NT2/D1 (cell line): ENCODE data around the gene FOXP3.

ENCODE experiments used
- DNase-seq: peaks from one replicate; pipeline ENCODE4 v3.0.0-alpha.2; 2011; ENCODE audit warnings: low read depth, low spot score
- H3K27me3 ChIP-seq: 2 replicates; pipeline ENCODE4 v1.6.0; 2011; ENCODE audit warnings: mild to moderate bottlenecking; ENCODE audit not compliant: insufficient read length, insufficient read depth
- H3K36me3 ChIP-seq: 2 replicates; pipeline ENCODE4 v1.6.1; 2011; ENCODE audit warnings: mild to moderate bottlenecking, low read length, mixed read lengths; ENCODE audit not compliant: insufficient read depth, insufficient read length
- H3K4me1 ChIP-seq: 2 replicates; pipeline ENCODE4 v1.5.1; 2011; ENCODE audit not compliant: insufficient read depth, insufficient read length
- H3K4me3 ChIP-seq: 2 replicates; pipeline ENCODE4 v1.5.1; 2011; ENCODE audit warnings: low read depth; ENCODE audit not compliant: insufficient read length
- H3K9ac ChIP-seq: 2 replicates; pipeline ENCODE4 v1.6.0; 2011; ENCODE audit warnings: low read depth; ENCODE audit not compliant: insufficient read length
- H3K9me3 ChIP-seq: 2 replicates; pipeline ENCODE4 v1.5.1; 2011; ENCODE audit warnings: mild to moderate bottlenecking, low read length; ENCODE audit not compliant: insufficient read depth
- SUZ12 ChIP-seq: IDR thresholded peaks from 2 replicates; pipeline ENCODE4 v1.6.1; 2011; ENCODE audit not compliant: insufficient read length, insufficient read depth; ENCODE audit errors: extremely low read depth
- YY1 ChIP-seq: IDR thresholded peaks from 2 replicates; pipeline ENCODE4 v1.6.1; 2011; ENCODE audit not compliant: insufficient read length, insufficient read depth
- ZNF274 ChIP-seq: IDR thresholded peaks from 2 replicates; pipeline ENCODE4 v1.6.1; 2011; ENCODE audit warnings: mild to moderate bottlenecking, low read depth, low read length

The FOXP3 gene

GRCh38 chrX:49266523-49267445 is 2.3 kb upstream of the FOXP3 start:
- peaks cover 14% of the 10 kb centered on the region for H3K36me3 ChIP-seq
- no peak overlapping the region for H3K4me3 ChIP-seq
- no peak for TF ChIP-seq YY1
- TF ChIP-seq SUZ12 = no peak
- TF ChIP-seq ZNF274 = no peak
- DNase-seq = no peak
- H3K9ac ChIP-seq = no peak overlapping the region
- H3K4me1 ChIP-seq = peaks cover 8% of the 10 kb centered on the region
- H3K27me3 ChIP-seq = no peaks in the 10 kb centered on the region
- H3K9me3 ChIP-seq = no peaks in the 10 kb centered on the region

GRCh38 chrX:49263631-49264030 is 879 bp downstream of the FOXP3 start:
- no peak for TF ChIP-seq YY1
- no peak for TF ChIP-seq ZNF274
- TF ChIP-seq SUZ12 = no peak
- Histone ChIP-seq H3K9me3 (no peaks in the 10 kb centered on the region; the same call in 1 of the 2 replicates), H3K36me3 (no peaks in the 10 kb centered on the region)

GRCh38 chrX:49262603-49263002 is 1.9 kb downstream of the FOXP3 start:
- Histone ChIP-seq H3K27me3 (no peaks in the 10 kb centered on the region), H3K9me3 (no peaks in the 10 kb centered on the region; the same call in 1 of the 2 replicates), H3K9ac (no peak overlapping the region), H3K36me3 (no peaks in the 10 kb centered on the region), H3K4me1 (peaks cover 4% of the 10 kb centered on the region), H3K4me3 (no peak overlapping the region)
- TF ChIP-seq SUZ12 (no peak), ZNF274 (no peak), YY1 (no peak)
- DNase-seq = no peak

More at GRCh38 chrX:49263631-49264030, 879 bp downstream of the FOXP3 start:
- Histone ChIP-seq H3K4me1 (peaks cover under 1% of the 10 kb centered on the region), H3K27me3 (no peaks in the 10 kb centered on the region), H3K4me3 (no peak overlapping the region), H3K9ac (no peak overlapping the region)
- no peak for DNase-seq

GRCh38 chrX:49260221-49260985 is 4.1 kb downstream of the FOXP3 start:
- no peaks in the 10 kb centered on the region; the same call in 1 of the 2 replicates for H3K9me3 ChIP-seq
- H3K4me1 ChIP-seq = peaks cover 4% of the 10 kb centered on the region
- peaks cover 1% of the 10 kb centered on the region for H3K36me3 ChIP-seq
- DNase-seq = no peak
- no peak for TF ChIP-seq ZNF274
- no peak for TF ChIP-seq SUZ12
- TF ChIP-seq YY1 = no peak
- H3K4me3 ChIP-seq = no peak overlapping the region
- H3K27me3 ChIP-seq = no peaks in the 10 kb centered on the region
- H3K9ac ChIP-seq = no peak overlapping the region

GRCh38 chrX:49258749-49259124 is 5.8 kb downstream of the FOXP3 start:
- H3K27me3 ChIP-seq = no peaks in the 10 kb centered on the region
- TF ChIP-seq YY1 = no peak
- no peak overlapping the region for H3K4me3 ChIP-seq
- H3K36me3 ChIP-seq = peaks cover 4% of the 10 kb centered on the region
- H3K9me3 ChIP-seq = no peaks in the 10 kb centered on the region; the same call in 1 of the 2 replicates
- no peak for DNase-seq
- peaks cover 4% of the 10 kb centered on the region for H3K4me1 ChIP-seq
- no peak overlapping the region for H3K9ac ChIP-seq

- TF ChIP-seq YY1 = no peak
- Histone ChIP-seq H3K9ac (no peak overlapping the region), H3K36me3 (peaks cover 4% of the 10 kb centered on the region), H3K4me3 (no peak overlapping the region), H3K4me1 (peaks cover 4% of the 10 kb centered on the region), H3K27me3 (no peaks in the 10 kb centered on the region), H3K9me3 (no peaks in the 10 kb centered on the region; the same call in 1 of the 2 replicates)
- DNase-seq = no peak
Observed at GRCh38 chrX:49257846-49258748, 6.4 kb downstream of the FOXP3 start.
